Measurements from ENCODE around the gene ZDHHC14. TPM values are rescaled to one million over a fixed set of nuclear protein-coding genes. Genes with fewer than 3 reads are reported as not detected.
A peak's percentile ranks its signal among the peaks of the same experiment; 100 is the strongest.

ZDHHC14 gene
- total RNA-seq, 4 donors from 2014 or later: 9.1 to 20.6 (median 12.5) TPM

DNA sequence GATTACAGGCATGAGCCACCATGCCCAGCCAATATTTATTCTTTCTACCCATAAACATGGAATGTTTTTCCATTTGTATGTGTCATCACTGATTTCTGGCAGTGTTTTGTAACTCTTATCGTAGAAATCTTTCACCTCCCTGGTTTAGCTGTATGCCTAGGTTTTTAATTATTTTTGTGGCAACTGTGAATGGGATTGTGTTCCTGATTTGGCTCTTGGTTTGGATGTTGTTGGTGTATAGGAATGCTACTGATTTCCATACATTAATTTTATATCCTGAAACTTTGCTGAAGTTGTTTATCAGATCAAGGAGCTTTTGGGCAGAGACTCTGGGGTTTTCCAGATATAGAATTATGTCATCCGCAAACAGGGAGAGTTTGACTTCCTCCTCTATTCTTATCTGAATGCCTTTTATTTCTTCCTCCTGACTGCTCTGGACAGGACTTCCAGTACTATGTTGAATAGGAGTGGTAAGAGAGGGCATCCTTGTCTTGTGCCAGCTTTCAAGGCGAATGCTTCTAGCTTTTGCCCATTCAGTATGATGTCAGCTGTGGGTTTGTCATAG, 198.6 kb downstream of the ZDHHC14 start:
- no peaks in the 10 kb centered on the region for H3K4me1 ChIP-seq
- DNase-seq: no peak
- no peaks in the 10 kb centered on the region for H3K9me3 ChIP-seq
- no peak overlapping the region for H3K4me3 ChIP-seq
- no peaks in the 10 kb centered on the region for H3K36me3 ChIP-seq
- no peaks in the 10 kb centered on the region for H3K27me3 ChIP-seq
- TF ChIP-seq, protein P1, sequence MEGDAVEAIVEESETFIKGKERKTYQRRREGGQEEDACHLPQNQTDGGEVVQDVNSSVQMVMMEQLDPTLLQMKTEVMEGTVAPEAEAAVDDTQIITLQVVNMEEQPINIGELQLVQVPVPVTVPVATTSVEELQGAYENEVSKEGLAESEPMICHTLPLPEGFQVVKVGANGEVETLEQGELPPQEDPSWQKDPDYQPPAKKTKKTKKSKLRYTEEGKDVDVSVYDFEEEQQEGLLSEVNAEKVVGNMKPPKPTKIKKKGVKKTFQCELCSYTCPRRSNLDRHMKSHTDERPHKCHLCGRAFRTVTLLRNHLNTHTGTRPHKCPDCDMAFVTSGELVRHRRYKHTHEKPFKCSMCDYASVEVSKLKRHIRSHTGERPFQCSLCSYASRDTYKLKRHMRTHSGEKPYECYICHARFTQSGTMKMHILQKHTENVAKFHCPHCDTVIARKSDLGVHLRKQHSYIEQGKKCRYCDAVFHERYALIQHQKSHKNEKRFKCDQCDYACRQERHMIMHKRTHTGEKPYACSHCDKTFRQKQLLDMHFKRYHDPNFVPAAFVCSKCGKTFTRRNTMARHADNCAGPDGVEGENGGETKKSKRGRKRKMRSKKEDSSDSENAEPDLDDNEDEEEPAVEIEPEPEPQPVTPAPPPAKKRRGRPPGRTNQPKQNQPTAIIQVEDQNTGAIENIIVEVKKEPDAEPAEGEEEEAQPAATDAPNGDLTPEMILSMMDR (IDR thresholded peaks at IDR 0.05): no peak
- no peak for TF ChIP-seq POLR2A (IDR thresholded peaks at IDR 0.05)
- H3K27ac ChIP-seq: no peak overlapping the region

DNA sequence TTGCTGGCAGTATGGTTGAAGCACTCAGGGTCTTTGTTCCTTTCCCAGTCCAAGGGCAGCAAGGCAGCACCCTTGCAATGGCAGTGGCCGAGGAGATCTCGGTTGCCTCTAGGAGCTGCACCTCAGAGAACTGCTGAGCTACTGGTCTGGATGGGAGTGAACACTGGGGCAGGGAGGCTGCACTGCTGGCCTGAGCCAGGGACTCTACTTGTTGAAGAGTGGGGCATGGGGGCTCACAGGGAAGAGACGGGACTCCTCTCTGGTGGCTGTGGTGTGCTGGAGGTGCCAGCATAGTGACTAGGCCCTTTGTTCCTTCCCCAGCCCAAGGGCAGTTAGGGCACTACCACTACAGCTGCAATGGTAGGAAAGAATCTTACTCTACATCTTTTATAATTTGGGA, 203.0 kb downstream of the ZDHHC14 start:
- no peak for DNase-seq
- Histone ChIP-seq H3K4me3 (no peak overlapping the region), H3K27me3 (no peaks in the 10 kb centered on the region), H3K27ac (no peak overlapping the region), H3K9me3 (no peaks in the 10 kb centered on the region), H3K36me3 (no peaks in the 10 kb centered on the region), H3K4me1 (no peaks in the 10 kb centered on the region)
- TF ChIP-seq POLR2A (IDR thresholded peaks at IDR 0.05): no peak
- TF ChIP-seq, protein P1 (IDR thresholded peaks at IDR 0.05): no peak

DNA sequence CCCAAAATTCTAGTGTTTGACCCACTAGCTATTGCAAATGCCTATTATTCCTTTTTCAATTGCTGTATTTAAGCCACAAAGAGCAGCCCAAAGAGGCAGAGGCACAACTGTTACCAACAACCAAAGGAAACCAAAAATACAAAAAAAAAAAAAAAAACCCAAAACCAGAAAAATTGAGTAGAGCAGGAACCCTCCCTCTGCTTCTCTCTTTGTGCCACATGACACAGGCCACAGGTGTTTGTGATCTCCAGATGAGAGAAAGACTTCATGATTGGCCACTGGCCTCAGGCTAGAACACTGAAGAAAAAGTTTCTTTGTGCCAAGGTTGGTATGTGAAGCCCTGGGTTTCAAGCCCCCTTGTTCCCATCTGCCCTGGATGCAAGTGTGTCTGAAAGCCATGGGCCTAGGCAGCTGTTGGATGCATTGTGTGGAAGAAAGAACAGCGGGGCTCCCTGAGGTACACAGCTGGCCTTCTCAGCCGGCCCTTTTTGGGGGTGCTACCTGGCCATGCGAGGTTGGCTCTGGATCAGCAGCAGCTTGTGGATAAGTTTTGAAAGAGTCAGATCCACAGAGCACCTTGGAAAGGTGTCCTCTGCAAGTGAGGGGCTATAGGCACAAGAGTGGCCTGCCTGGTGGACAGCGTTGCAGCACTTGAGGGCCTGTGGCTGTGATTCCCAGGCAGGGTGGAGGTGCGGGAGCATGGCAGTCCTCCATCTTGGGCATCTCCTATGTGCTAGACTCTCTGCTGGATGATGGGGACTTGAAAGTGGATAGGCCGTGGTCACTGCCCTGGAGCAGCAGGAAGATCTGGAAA, 204.5 kb downstream of the ZDHHC14 start:
- TF ChIP-seq POLR2A (IDR thresholded peaks at IDR 0.05): no peak
- TF ChIP-seq, protein P1 (IDR thresholded peaks at IDR 0.05): no peak
- Histone ChIP-seq H3K4me3 (no peak overlapping the region), H3K9me3 (peaks cover 0 to 11% (median 3%) of the 10 kb centered on the region in 4 donors), H3K27ac (peak overlapping the region in 2 of 4 donors; percentile 0 to 22), H3K27me3 (no peaks in the 10 kb centered on the region), H3K4me1 (no peaks in the 10 kb centered on the region), H3K36me3 (no peaks in the 10 kb centered on the region)
- DNase-seq: no peak

DNA sequence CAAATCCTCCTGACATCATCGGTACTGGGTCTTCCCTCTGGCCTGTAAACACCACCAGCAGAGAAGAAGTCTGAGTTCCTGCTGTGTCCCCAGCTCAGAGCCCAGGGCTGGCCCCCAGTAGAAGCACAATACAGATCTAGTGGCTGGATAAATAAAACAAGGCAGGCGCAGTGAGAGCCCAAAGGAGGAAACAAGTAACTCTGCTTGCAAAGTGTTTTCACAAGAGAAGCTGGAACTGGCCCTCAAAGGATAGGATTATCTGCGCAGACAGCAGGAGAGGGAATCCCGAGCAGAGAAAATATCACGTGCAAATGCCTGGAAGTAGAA, 205.1 kb downstream of the ZDHHC14 start:
- no peak for DNase-seq
- TF ChIP-seq, protein P1 (IDR thresholded peaks at IDR 0.05): no peak
- no peak for TF ChIP-seq POLR2A (IDR thresholded peaks at IDR 0.05)
- H3K27ac ChIP-seq: peak overlapping the region in 2 of 4 donors; percentile 0 to 22
- no peaks in the 10 kb centered on the region for H3K4me1 ChIP-seq
- H3K4me3 ChIP-seq: no peak overlapping the region
- H3K36me3 ChIP-seq: no peaks in the 10 kb centered on the region
- H3K27me3 ChIP-seq: no peaks in the 10 kb centered on the region
- H3K9me3 ChIP-seq: peaks cover 0 to 15% (median 3%) of the 10 kb centered on the region in 4 donors

DNA sequence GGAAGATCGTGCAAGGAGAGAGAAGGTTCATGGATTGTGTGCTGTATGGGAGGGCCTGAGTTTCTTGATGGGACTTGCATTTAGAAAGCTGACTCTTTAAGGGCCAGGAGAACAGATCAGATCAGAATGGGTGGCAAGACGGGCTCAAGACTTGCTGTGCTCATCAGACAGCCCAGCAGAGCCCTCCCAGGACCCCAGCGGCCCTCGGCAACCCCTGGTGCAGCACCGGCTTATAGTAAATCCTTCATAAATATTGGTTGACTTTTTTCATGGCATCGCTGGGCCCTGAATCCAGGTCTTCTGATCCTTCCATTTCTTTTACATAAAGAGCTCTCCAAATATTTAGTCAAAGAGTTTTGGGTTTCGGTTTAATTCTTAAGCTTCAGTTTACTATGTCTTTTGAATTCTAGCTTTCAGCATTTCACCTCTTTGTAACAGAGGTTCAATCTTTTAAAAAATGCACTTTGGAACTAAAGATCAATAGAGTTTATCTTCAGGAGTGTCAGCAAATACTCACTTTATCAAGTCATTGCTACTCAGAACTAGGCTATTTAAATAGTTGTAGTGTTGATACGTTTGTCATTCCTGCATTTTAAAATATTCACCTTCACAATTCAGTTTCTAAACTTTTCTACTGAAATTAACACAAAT, 205.6 kb downstream of the ZDHHC14 start:
- no peaks in the 10 kb centered on the region for H3K4me1 ChIP-seq
- no peak for TF ChIP-seq POLR2A (IDR thresholded peaks at IDR 0.05)
- TF ChIP-seq, protein P1 (IDR thresholded peaks at IDR 0.05): no peak
- no peak overlapping the region for H3K4me3 ChIP-seq
- H3K9me3 ChIP-seq: peaks cover 0 to 15% (median 3%) of the 10 kb centered on the region in 4 donors
- no peak for DNase-seq
- no peaks in the 10 kb centered on the region for H3K27me3 ChIP-seq
- no peaks in the 10 kb centered on the region for H3K36me3 ChIP-seq
- no peak overlapping the region for H3K27ac ChIP-seq

Measured in Peyer's patch (tissue), 4 donors.